H1 (cell line): ENCODE measurements around the gene CXCL14. TPM values are rescaled to one million over a fixed set of nuclear protein-coding genes. Genes with fewer than 3 reads are reported as not detected.
A peak's percentile ranks its signal among the peaks of the same experiment; 100 is the strongest.

Experiments
- CEBPB ChIP-seq: IDR thresholded peaks from 2 replicates; pipeline ENCODE4 v1.6.1; 2012; ENCODE audit warnings: low read depth, low read length
- CHD2 ChIP-seq: IDR thresholded peaks from 2 replicates; pipeline ENCODE4 v1.6.1; 2012; ENCODE audit warnings: low read length, improper control_type of control experiment
- CTCF ChIP-seq, 3 experiments: IDR thresholded peaks; 1 replicate in 2 of 3; 2 replicates in 1 of 3; pipeline versions ENCODE4 v1.5.1 to v1.6.1; 2011; ENCODE audit warnings: low read length in 3 of 3, mild to moderate bottlenecking in 3 of 3, inconsistent platforms in 2 of 3, low read depth in 1 of 3, moderate library complexity in 1 of 3; ENCODE audit not compliant: insufficient read depth in 1 of 3; ENCODE audit errors: control extremely low read depth in 1 of 3
- E2F6 ChIP-seq: IDR thresholded peaks from 2 replicates; pipeline ENCODE4 v1.6.1; 2012; ENCODE audit warnings: inconsistent platforms
- EZH2 ChIP-seq: fragments of 200-600 bp; sonication (generic); IDR thresholded peaks from 2 replicates; pipeline ENCODE4 v1.7.1; 2012; ENCODE audit warnings: low read depth, mild to moderate bottlenecking, moderate library complexity, low read length, inconsistent platforms; ENCODE audit not compliant: severe bottlenecking
- HDAC2 ChIP-seq, 2 experiments: fragments of 300-600 bp in 1 of 2; sonication (generic) in 1 of 2; IDR thresholded peaks; 2 replicates each; pipeline ENCODE4 v1.6.1; 2011 to 2012; ENCODE audit warnings: low read depth in 2 of 2, low read length in 2 of 2, mild to moderate bottlenecking in 2 of 2, moderate library complexity in 2 of 2, borderline replicate concordance in 1 of 2, inconsistent platforms in 1 of 2
- JUN ChIP-seq: IDR thresholded peaks from 2 replicates; pipeline ENCODE4 v1.6.1; 2011; ENCODE audit warnings: low read depth, mild to moderate bottlenecking, improper control_type of control experiment, low read length
- MAFK ChIP-seq: IDR thresholded peaks from 2 replicates; pipeline ENCODE4 v1.6.1; 2012; ENCODE audit warnings: low read depth, mild to moderate bottlenecking, improper control_type of control experiment, low read length
- NANOG ChIP-seq: IDR thresholded peaks from 2 replicates; pipeline ENCODE4 v1.6.1; 2011; ENCODE audit warnings: low read length, low read depth, mild to moderate bottlenecking, inconsistent platforms; ENCODE audit not compliant: insufficient read depth, poor library complexity, severe bottlenecking
- NRF1 ChIP-seq: IDR thresholded peaks from 2 replicates; pipeline ENCODE4 v1.6.1; 2011; ENCODE audit warnings: mild to moderate bottlenecking, low read depth, low read length, improper control_type of control experiment
- POU5F1 ChIP-seq: IDR thresholded peaks from 2 replicates; pipeline ENCODE4 v1.6.1; 2011; ENCODE audit warnings: low read depth, mild to moderate bottlenecking, low read length, moderate library complexity
- RNF2 ChIP-seq: fragments of 200-900, 300-1000 bp; sonication (generic); IDR thresholded peaks from 2 replicates; pipeline ENCODE4 v1.7.1; 2016; ENCODE audit warnings: borderline replicate concordance, low read depth, mild to moderate bottlenecking, antibody characterized with exemption, low read length; ENCODE audit not compliant: poor library complexity, severe bottlenecking; ENCODE audit errors: missing control alignments
- RXRA ChIP-seq: IDR thresholded peaks from 2 replicates; pipeline ENCODE4 v1.6.1; 2011; ENCODE audit warnings: low read depth, mild to moderate bottlenecking, low read length, moderate library complexity; ENCODE audit not compliant: insufficient read depth
- SAP30 ChIP-seq: fragments of 300-600 bp; sonication (generic); IDR thresholded peaks from 2 replicates; pipeline ENCODE4 v1.7.1; 2012; ENCODE audit warnings: low read length, moderate library complexity, mild to moderate bottlenecking, inconsistent platforms; ENCODE audit not compliant: insufficient read depth, insufficient replicate concordance
- SIX5 ChIP-seq: IDR thresholded peaks from 2 replicates; pipeline ENCODE4 v1.6.1; 2011; ENCODE audit warnings: mild to moderate bottlenecking, low read depth, low read length
- SRF ChIP-seq: IDR thresholded peaks from 2 replicates; pipeline ENCODE4 v1.6.1; 2011; ENCODE audit warnings: mild to moderate bottlenecking, low read depth, low read length, moderate library complexity
- SUZ12 ChIP-seq: fragments of 200-600 bp; sonication (generic); IDR thresholded peaks from 2 replicates; pipeline ENCODE4 v1.6.1; 2012; ENCODE audit warnings: mild to moderate bottlenecking, inconsistent platforms, low read length, moderate library complexity, mixed read lengths
- YY1 ChIP-seq: IDR thresholded peaks from 2 replicates; pipeline ENCODE4 v1.6.1; 2011; ENCODE audit warnings: low read depth, mild to moderate bottlenecking, low read length
- polyA plus RNA-seq, 7 experiments: library from polyadenylated mRNA; depleted of rRNA in 3 of 7; stranded (reverse) in 5 of 7; unstranded in 2 of 7; fragments of >200 nt in 5 of 7; fragments of 200-250 nt in 2 of 7; gene quantifications; 1 replicate in 5 of 7; 2 replicates in 1 of 7; 4 replicates in 1 of 7; pipeline versions ENCODE4 v1.2.1 to v1.2.3, GENCODE V29; 2011 to 2013; ENCODE audit warnings: missing spikeins in 2 of 7, mixed read lengths in 2 of 7
- total RNA-seq: library from RNA; stranded (reverse); fragmentation: NEBNext Ultra II Directional; extraction: Animal tissue kit (Norgen Biotek cat#: 25700); gene quantifications from 2 replicates; pipeline ENCODE4 v1.2.1, GENCODE V29; 2021

The CXCL14 gene
- total and polyA plus RNA-seq, 2 of the 8 experiments (the other 6 are each of a cell fraction or from before 2014, with no cell fraction given) = 1.5 to 1.8 TPM

- TF ChIP-seq NRF1 (no peak), CEBPB (no peak), YY1 (0 out of 2 replicates have a peak, but pooled peaks have one; percentile 50), SIX5 (no peak), RXRA (no peak), SAP30 (no peak), NANOG (peak; percentile 70), CTCF (IDR thresholded peaks at IDR 0.05; ENCODE audit: control extremely low read depth in 1 of 3, insufficient read depth in 1 of 3, low read depth in 1 of 3, low read length in 3 of 3) (no peak), E2F6 (peak; percentile 92), EZH2 (peak; percentile 26), JUN (no peak), CHD2 (no peak), SRF (no peak), POU5F1 (peak; percentile 83), MAFK (peak; percentile 40; the same call in 1 of the 2 replicates), HDAC2 (IDR thresholded peaks at IDR 0.05; ENCODE audit: borderline replicate concordance in 1 of 2, low read depth in 2 of 2, low read length in 2 of 2) (0 out of 4 replicates have a peak, but pooled peaks of 1 of the 2 experiments have one; percentile 14), RNF2 (peak; percentile 3), SUZ12 (peak; percentile 33)
Measured at GRCh38 chr5:135535820-135536801, 42.7 kb downstream of the CXCL14 start, which contains the start of gene NEUROG1 (continued).
